MM.1S (cell line): ENCODE results near the gene ACSS1.

Source experiments
- EZH2phosphoT487 ChIP-seq: fragments of 300-600 bp; sonication (generic); IDR thresholded peaks from 2 replicates; pipeline ENCODE4 v1.6.1; 2018; ENCODE audit warnings: antibody characterized with exemption, low read length
- TF ChIP-seq, protein P1 (sequence below): fragments of 300-600 bp; sonication (generic); IDR thresholded peaks from 2 replicates; pipeline ENCODE4 v1.5.1; 2016; ENCODE audit warnings: antibody characterized with exemption, low read length, mixed read lengths

- TF ChIP-seq, protein P1, sequence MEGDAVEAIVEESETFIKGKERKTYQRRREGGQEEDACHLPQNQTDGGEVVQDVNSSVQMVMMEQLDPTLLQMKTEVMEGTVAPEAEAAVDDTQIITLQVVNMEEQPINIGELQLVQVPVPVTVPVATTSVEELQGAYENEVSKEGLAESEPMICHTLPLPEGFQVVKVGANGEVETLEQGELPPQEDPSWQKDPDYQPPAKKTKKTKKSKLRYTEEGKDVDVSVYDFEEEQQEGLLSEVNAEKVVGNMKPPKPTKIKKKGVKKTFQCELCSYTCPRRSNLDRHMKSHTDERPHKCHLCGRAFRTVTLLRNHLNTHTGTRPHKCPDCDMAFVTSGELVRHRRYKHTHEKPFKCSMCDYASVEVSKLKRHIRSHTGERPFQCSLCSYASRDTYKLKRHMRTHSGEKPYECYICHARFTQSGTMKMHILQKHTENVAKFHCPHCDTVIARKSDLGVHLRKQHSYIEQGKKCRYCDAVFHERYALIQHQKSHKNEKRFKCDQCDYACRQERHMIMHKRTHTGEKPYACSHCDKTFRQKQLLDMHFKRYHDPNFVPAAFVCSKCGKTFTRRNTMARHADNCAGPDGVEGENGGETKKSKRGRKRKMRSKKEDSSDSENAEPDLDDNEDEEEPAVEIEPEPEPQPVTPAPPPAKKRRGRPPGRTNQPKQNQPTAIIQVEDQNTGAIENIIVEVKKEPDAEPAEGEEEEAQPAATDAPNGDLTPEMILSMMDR = no peak
- TF ChIP-seq EZH2phosphoT487 = no peak
These were observed 35.3 kb downstream of the ACSS1 start for GRCh38 chr20:25022680-25023079.
